ENCODE measurements around the gene CACFD1.
"Not testable (repeated sequence)": the region's sequence is repeated elsewhere in the genome, so short reads cannot be mapped to it uniquely, and the experiment has no call there.

The CACFD1 gene

DNA sequence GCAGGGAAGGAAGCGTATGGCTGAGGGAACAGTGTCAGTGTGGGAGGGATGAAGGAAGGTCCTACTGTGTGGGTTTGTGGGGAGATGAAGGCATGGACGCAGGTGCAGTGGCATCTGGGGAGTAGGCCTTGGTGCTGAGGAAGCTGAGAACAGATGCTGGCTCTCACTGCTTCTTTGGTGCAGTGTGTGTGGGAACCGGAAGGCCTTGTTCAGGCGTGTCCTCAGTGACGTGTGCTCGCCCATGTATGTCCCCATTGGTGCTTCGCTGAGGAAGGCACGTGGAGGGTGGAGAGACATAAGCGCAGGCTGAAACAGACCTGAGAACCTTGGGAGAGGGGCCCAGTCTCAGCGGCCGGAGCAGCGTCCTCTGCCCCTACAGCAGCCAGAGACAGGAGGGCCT is 18.9 kb upstream of the CACFD1 start:
- H3K4me3 ChIP-seq (ENCODE audit: low read length), result no peak overlapping the region
- TF ChIP-seq, protein P1, sequence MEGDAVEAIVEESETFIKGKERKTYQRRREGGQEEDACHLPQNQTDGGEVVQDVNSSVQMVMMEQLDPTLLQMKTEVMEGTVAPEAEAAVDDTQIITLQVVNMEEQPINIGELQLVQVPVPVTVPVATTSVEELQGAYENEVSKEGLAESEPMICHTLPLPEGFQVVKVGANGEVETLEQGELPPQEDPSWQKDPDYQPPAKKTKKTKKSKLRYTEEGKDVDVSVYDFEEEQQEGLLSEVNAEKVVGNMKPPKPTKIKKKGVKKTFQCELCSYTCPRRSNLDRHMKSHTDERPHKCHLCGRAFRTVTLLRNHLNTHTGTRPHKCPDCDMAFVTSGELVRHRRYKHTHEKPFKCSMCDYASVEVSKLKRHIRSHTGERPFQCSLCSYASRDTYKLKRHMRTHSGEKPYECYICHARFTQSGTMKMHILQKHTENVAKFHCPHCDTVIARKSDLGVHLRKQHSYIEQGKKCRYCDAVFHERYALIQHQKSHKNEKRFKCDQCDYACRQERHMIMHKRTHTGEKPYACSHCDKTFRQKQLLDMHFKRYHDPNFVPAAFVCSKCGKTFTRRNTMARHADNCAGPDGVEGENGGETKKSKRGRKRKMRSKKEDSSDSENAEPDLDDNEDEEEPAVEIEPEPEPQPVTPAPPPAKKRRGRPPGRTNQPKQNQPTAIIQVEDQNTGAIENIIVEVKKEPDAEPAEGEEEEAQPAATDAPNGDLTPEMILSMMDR (IDR thresholded peaks at IDR 0.05; ENCODE audit: insufficient read depth, low read depth, low read length, missing control alignments), result no peak
- peak; percentile 23 for DNase-seq (ENCODE audit: low read depth)

DNA sequence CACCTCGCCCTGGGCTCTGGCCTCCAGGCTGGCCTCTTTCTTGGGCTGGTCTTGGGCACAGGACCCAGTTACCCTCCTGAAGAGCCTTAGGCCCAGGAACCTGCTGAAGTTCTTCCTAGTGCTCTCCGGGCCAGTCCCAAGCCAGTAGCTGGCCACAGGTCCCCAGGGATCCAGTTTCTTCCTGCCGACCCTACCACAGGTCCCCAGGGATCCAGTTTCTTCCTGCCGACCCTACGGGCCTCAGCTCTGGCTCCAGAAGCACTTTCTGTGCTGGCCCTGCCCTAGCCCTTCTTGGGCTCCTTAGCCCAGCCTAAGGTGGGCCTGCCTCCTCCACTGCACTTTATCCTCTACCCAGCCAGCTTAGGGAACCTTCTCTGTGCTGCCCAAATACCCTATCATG is 18.2 kb upstream of the CACFD1 start:
- TF ChIP-seq, protein P1 (IDR thresholded peaks at IDR 0.05; ENCODE audit: insufficient read depth, low read depth, low read length, missing control alignments), result no peak
- no peak for DNase-seq (ENCODE audit: low read depth)
- no peak overlapping the region for H3K4me3 ChIP-seq (ENCODE audit: low read length)

DNA sequence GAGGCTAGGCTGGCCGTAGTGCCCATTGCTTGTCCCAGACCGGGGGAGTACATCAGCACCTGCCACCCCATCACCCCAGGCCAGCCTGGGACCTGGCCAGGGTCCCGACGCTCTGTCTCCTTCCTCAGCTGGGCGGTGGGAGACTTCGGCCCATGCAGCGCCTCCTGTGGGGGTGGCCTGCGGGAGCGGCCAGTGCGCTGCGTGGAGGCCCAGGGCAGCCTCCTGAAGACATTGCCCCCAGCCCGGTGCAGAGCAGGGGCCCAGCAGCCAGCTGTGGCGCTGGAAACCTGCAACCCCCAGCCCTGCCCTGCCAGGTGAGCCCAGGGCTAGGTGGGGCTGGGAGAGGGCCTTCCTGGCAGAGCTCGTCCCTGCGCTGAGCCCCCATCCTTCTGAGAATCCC is 16.5 kb upstream of the CACFD1 start:
- TF ChIP-seq, protein P1 (IDR thresholded peaks at IDR 0.05; ENCODE audit: insufficient read depth, low read depth, low read length, missing control alignments), result no peak
- H3K4me3 ChIP-seq (ENCODE audit: low read length), result no peak overlapping the region
- no peak for DNase-seq (ENCODE audit: low read depth)

DNA sequence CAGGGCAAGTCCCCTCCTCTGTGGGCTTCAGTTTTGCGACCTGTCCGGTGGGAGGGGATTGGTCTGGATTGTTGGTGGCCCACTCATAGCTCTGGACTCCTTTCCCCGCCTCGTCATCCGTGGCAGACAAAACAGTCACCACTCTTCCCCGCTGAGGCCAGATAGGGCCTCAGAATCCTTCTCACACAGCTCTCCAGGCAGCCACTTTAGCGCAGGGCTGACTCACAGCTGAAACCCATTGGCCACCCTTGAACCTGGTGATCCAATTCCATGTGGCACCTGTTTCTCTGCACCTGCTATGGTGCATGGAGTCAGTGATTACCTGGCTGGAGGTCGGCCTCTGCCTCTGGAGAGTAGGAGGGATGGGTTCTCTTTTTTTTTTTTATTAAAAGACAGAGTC is 15.8 kb upstream of the CACFD1 start:
- TF ChIP-seq, protein P1 (IDR thresholded peaks at IDR 0.05; ENCODE audit: insufficient read depth, low read depth, low read length, missing control alignments), result no peak

DNA sequence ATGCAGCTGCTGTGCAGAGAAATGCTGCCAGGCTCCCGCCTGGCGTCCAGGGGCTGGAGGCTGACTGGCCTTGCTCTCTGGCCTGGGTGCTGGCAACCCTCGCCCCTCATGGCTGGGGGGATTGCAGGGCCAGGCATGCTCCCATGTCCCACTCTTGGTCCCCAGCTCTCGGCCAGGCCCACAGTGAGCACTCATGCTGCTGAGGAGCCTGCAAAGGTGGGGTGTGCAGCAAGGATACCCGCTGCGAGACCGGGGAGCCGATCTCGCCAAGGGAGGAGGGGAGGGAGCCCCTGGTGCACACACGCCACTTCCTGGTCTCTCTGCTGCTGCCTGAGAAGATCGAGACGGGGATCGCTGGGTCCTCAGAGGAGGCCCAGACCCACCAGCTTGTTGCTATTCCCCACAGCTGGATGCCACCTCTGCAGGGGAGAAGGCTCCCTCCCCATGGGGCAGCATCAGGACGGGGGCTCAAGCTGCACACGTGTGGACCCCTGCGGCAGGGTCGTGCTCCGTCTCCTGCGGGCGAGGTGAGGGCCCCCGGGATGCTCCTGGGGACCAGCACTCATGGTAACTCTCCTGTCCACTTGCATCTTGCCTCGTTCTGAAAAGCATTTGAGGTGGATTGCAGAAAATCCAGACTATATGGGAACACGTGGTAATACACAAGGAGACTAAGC is 14.3 kb upstream of the CACFD1 start:
- no peak overlapping the region for H3K4me3 ChIP-seq (ENCODE audit: low read length)
- no peak for DNase-seq (ENCODE audit: low read depth)
- TF ChIP-seq, protein P1 (IDR thresholded peaks at IDR 0.05; ENCODE audit: insufficient read depth, low read depth, low read length, missing control alignments), result no peak

More for the DNA sequence above, 15.8 kb upstream of the CACFD1 start:
- H3K4me3 ChIP-seq (ENCODE audit: low read length), result no peak overlapping the region
- DNase-seq (ENCODE audit: low read depth), result peak; percentile 29

DNA sequence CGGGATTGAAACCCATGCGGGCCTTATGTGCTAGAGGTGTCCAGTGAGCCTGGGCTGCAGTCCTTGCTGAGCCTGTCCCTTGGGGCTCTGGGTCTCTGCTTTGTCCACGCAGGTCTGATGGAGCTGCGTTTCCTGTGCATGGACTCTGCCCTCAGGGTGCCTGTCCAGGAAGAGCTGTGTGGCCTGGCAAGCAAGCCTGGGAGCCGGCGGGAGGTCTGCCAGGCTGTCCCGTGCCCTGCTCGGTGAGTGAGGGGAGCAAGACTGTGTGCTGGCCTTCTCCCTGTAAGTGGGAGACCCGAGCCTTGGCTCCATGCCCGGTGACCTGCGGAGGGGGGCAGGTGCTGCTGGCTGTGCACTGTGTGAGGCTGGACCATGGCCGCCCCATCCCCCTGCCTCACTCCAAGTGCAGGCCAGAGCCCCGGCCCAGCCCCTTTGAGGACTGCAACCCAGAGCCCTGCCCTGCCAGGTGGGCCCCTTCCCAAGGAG is 11.2 kb upstream of the CACFD1 start:
- no peak overlapping the region for H3K4me3 ChIP-seq (ENCODE audit: low read length)
- TF ChIP-seq, protein P1 (IDR thresholded peaks at IDR 0.05; ENCODE audit: insufficient read depth, low read depth, low read length, missing control alignments), result no peak
- no peak for DNase-seq (ENCODE audit: low read depth)

DNA sequence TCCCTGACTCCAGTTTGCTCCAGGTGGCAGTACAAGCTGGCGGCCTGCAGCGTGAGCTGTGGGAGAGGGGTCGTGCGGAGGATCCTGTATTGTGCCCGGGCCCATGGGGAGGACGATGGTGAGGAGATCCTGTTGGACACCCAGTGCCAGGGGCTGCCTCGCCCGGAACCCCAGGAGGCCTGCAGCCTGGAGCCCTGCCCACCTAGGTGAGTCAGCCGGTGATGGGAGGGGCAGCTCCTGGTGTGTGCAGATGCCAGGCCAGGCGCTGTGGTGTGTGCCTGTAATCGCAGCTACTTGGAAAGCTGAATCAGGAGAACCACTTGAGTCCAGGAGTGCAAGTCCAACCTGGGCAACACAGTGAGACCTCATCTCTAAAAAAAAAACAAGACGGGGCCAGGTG is 10.0 kb upstream of the CACFD1 start:
- peak; percentile 83 for DNase-seq (ENCODE audit: low read depth)
- TF ChIP-seq, protein P1 (IDR thresholded peaks at IDR 0.05; ENCODE audit: insufficient read depth, low read depth, low read length, missing control alignments), result peak; percentile 21
- H3K4me3 ChIP-seq (ENCODE audit: low read length), result no peak overlapping the region

DNA sequence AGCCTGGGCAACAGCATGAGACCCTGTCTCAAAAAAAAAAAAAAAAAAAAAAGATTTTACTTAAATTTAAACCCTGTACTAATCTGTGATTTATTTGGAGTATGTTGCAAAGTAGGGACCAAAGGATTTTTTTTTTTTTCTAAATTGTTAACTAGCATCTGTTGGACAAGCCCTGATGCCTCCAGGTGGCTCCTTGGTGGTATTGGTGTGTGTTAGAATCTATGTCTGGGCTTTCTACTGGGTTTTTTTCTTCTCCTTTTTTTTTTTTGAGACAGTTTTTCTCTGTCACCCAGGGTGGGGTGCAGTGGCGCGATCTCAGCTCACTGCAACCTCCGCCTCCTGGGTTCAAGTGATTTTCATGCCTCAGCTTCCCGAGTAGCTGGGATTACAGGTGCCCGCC is 7.9 kb upstream of the CACFD1 start:
- not testable (repeated sequence) for H3K4me3 ChIP-seq (ENCODE audit: low read length); DNase-seq (ENCODE audit: low read depth)
